ENCODE results near the gene CDH4. TPM values are rescaled to one million over a fixed set of nuclear protein-coding genes. Genes with fewer than 3 reads are reported as not detected.

CDH4 gene
- total and polyA plus RNA-seq, 9 of the 15 experiments (the other 6 are each of a cell fraction or from before 2014, with no cell fraction given) = 0.04 TPM; not detected in 8

GRCh38 chr20:61603715-61604114, 351.7 kb downstream of the CDH4 start:
- CTCF ChIA-PET (ENCODE audit: low intra/inter-chr PET ratio) = no interaction called here
- 0% methylated on average over 5 of the region's 5 CpGs for WGBS (ENCODE audit: insufficient coverage, low coverage, missing lambda C conversion rate)

GRCh38 chr20:61604549-61604948, 352.5 kb downstream of the CDH4 start:
- DNase-seq (ENCODE audit: extremely low read depth in 1 of 4, low spot score in 3 of 4) = no peak
- Histone ChIP-seq H3K9me3 (replicated peaks; ENCODE audit: control insufficient read depth, insufficient read depth, low read depth, low read length) (no peaks in the 10 kb centered on the region), H3K4me3 (no peak overlapping the region), H3K79me2 (ENCODE audit: control insufficient read depth, insufficient read depth, low read length) (no peaks in the 10 kb centered on the region), H3K27me3 (ENCODE audit: control insufficient read depth in 2 of 2, insufficient read depth in 2 of 2, low read length in 2 of 2) (peaks cover 0 to 37% of the 10 kb centered on the region in 2 experiments; a peak in 3 of 5 replicates), H3K27ac (ENCODE audit: extremely low read depth, low read depth, low read length) (no peak overlapping the region), H4K20me1 (replicated peaks; ENCODE audit: control insufficient read depth, insufficient read depth, low read length) (no peaks in the 10 kb centered on the region; the same call in 1 of the 2 replicates), H3K4me2 (ENCODE audit: insufficient read depth, low read length) (no peak overlapping the region), H3K4me1 (replicated peaks in 1 of 2; ENCODE audit: control insufficient read depth in 2 of 2, insufficient read depth in 2 of 2, low read length in 2 of 2) (no peaks in the 10 kb centered on the region), H3K36me3 (ENCODE audit: control insufficient read depth, insufficient read depth, low read length) (no peaks in the 10 kb centered on the region), H2AFZ (ENCODE audit: low read depth, low read length) (no peak overlapping the region), H3K9me1 (ENCODE audit: control insufficient read depth, insufficient read depth, low read length) (peaks cover 5% of the 10 kb centered on the region), H3K9ac (ENCODE audit: insufficient read depth in 1 of 2, low read depth in 2 of 2, low read length in 2 of 2) (no peak overlapping the region)
- intact Hi-C loops (cut with micrococcal nuclease) = no loop called here
- no TSS peak for BruUV-seq (replicated peaks)
- ChIA-PET POLR2A (no interaction called here), CTCF (ENCODE audit: low intra/inter-chr PET ratio) (no interaction called here)
- FAIRE-seq = no peak
- ATAC-seq = no peak
- WGBS (ENCODE audit: insufficient coverage, low coverage, missing lambda C conversion rate) = 0% methylated on average over 6 of the region's 7 CpGs
- in situ Hi-C loops (cut with MboI) = no loop called here
- TF ChIP-seq HNRNPUL1 (IDR thresholded peaks at IDR 0.05; ENCODE audit: low read length) (no peak), ZFX (CRISPR knock-in tag; IDR thresholded peaks at IDR 0.05) (no peak), CHAMP1 (IDR thresholded peaks at IDR 0.05) (no peak), USF2 (CRISPR knock-in tag; IDR thresholded peaks at IDR 0.05) (no peak), CHD2 (IDR thresholded peaks at IDR 0.05; ENCODE audit: low read depth, low read length) (no peak), KHSRP (IDR thresholded peaks at IDR 0.05) (no peak), CAMTA2 (CRISPR knock-in tag; conservative IDR thresholded peaks at IDR 0.05) (no peak), BRCA1 (IDR thresholded peaks at IDR 0.05) (no peak), BRCA1 (CRISPR knock-in tag; IDR thresholded peaks at IDR 0.05) (no peak), DIDO1 (tag; IDR thresholded peaks at IDR 0.05; ENCODE audit: low read depth) (no peak), BRF1 (IDR thresholded peaks at IDR 0.05; ENCODE audit: borderline replicate concordance, extremely low read depth, insufficient read length) (no peak), XRCC4 (IDR thresholded peaks at IDR 0.05; ENCODE audit: extremely low read depth, insufficient read depth, insufficient read length) (no peak), ESRRB (CRISPR knock-in tag; IDR thresholded peaks at IDR 0.05; ENCODE audit: borderline replicate concordance) (no peak), RFX1 (IDR thresholded peaks at IDR 0.05) (no peak), NBN (IDR thresholded peaks at IDR 0.05; ENCODE audit: low read depth) (no peak), SNRNP70 (optimal IDR thresholded peaks at IDR 0.05; ENCODE audit: low read depth, low read length) (no peak)

More at GRCh38 chr20:61603715-61604114, 351.7 kb downstream of the CDH4 start:
- ATAC-seq (no peak), FAIRE-seq (no peak), DNase-seq (ENCODE audit: extremely low read depth in 1 of 4, low spot score in 3 of 4) (no peak)
- Histone ChIP-seq H3K27ac (ENCODE audit: extremely low read depth, low read depth, low read length) (no peak overlapping the region), H4K20me1 (replicated peaks; ENCODE audit: control insufficient read depth, insufficient read depth, low read length) (peaks cover 4% of the 10 kb centered on the region), H3K27me3 (ENCODE audit: control insufficient read depth in 2 of 2, insufficient read depth in 2 of 2, low read length in 2 of 2) (peaks cover 0 to 36% of the 10 kb centered on the region in 2 experiments; a peak in 3 of 5 replicates), H3K4me3 (no peak overlapping the region), H3K9me1 (ENCODE audit: control insufficient read depth, insufficient read depth, low read length) (peaks cover 5% of the 10 kb centered on the region), H2AFZ (ENCODE audit: low read depth, low read length) (no peak overlapping the region), H3K9me3 (replicated peaks; ENCODE audit: control insufficient read depth, insufficient read depth, low read depth, low read length) (no peaks in the 10 kb centered on the region), H3K79me2 (ENCODE audit: control insufficient read depth, insufficient read depth, low read length) (no peaks in the 10 kb centered on the region), H3K4me2 (ENCODE audit: insufficient read depth, low read length) (no peak overlapping the region), H3K36me3 (ENCODE audit: control insufficient read depth, insufficient read depth, low read length) (no peaks in the 10 kb centered on the region), H3K4me1 (replicated peaks in 1 of 2; ENCODE audit: control insufficient read depth in 2 of 2, insufficient read depth in 2 of 2, low read length in 2 of 2) (no peaks in the 10 kb centered on the region), H3K9ac (ENCODE audit: insufficient read depth in 1 of 2, low read depth in 2 of 2, low read length in 2 of 2) (no peak overlapping the region)
- intact Hi-C loops (cut with micrococcal nuclease) (no loop called here), in situ Hi-C loops (cut with MboI) (no loop called here)
- POLR2A ChIA-PET = no interaction called here
- TF ChIP-seq ZNF76 (CRISPR knock-in tag; IDR thresholded peaks at IDR 0.05; ENCODE audit: borderline replicate concordance) (no peak), SETDB1 (IDR thresholded peaks at IDR 0.05; ENCODE audit: low read length) (no peak)
- no TSS peak for BruUV-seq (replicated peaks)
